Medulla oblongata (tissue), 1 donor: Measurements from ENCODE around the gene CDH13.

Experiments used
- DNase-seq: peaks from one replicate; pipeline ENCODE4 v3.0.0-alpha.2; 2015; ENCODE audit errors: extremely low spot score

The CDH13 gene

DNA sequence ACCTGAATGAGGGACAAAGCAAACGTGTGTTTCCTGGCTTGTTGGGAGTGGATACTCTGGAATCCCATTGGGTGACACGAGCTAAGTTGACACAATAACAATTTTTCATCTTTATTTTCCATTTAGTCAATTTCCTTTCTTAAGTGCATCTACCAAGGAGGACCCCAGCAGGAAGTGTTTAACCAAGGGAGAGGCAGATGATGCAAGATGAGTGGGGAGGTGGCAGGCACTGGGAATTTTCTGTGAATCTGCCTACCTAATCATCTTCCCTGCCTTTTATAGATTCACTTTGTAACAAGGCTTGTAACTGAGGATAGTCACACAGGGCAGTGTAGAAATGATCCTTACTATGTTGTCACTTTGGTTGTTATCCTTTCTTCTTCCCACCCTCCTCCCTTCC lies 863.3 kb downstream of the CDH13 start:
- DNase-seq = no peak

DNA sequence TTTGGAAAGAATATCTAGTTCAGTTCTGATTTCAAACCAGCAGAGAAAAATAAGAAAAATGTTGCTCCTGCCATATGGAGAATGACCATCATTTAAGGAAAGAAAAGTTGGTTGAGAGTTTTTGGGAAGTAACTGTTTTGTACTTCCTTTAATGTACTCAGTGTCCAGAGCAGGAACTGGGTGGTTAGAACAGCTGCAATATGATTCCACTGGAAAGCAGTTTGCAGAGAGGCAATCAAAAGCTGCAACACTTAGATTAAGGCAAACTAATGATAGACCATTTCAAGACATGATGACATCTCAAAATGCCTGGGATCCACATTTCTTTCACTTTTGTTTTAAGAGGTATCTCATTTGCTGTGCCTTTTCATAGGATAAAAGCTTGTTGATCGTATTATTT lies 867.7 kb downstream of the CDH13 start:
- no peak for DNase-seq

DNA sequence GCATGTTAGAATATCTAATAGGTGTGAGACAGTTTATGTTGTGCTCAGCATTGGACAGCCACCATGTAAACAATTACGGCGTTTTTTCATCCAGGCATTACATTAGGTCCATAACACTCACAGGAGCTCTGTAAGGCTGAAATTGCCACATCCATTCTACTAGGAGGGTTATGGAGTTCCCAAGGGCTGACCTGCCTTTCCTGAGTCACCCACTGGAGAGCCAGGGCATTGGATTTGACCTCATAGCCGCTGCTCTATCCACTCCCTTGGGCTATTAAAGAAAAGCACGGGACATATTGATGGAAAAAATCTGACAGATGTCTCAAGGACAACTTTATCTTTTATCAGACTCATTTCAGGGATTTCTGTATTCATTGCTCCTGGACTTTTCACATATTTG lies 874.7 kb downstream of the CDH13 start:
- DNase-seq = no peak

DNA sequence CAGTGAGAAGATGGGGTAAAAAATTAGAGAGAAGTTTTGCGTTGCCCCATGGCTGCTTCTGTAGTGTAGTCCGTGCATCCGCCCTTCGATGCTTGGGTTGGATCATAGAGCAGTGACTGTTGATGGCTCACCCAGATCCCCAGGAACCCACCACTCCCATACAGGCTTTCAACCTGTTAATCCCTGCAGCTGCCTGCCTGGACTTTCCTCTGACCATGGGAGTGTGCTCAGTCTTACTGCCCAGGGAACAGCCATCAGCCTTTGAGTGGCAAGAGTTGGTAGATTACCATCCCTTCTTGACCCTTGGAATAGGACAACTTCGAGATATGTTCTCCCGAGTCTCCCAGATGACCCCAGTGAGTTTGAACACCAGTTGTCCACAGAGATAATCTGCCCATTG lies 881.5 kb downstream of the CDH13 start:
- no peak for DNase-seq

DNA sequence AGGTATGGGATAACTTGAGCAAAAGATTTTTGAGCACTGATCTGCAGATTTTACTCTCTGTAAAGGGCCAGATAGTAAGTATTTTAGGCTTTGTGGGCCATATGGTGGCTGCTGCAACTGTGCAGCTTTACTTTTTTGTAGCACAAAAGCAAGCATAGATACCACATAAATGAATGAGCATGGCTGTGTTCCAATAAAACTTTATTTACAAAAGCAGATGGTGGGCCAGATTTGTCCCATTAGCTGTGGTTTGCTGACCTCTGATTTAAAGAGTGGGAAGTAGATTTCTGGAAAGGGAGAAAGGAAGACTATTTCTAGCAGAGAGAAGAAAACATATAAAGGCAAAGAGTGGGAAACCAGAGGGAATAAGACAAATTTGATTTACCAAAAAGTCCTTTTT lies 882.5 kb downstream of the CDH13 start:
- DNase-seq = no peak

DNA sequence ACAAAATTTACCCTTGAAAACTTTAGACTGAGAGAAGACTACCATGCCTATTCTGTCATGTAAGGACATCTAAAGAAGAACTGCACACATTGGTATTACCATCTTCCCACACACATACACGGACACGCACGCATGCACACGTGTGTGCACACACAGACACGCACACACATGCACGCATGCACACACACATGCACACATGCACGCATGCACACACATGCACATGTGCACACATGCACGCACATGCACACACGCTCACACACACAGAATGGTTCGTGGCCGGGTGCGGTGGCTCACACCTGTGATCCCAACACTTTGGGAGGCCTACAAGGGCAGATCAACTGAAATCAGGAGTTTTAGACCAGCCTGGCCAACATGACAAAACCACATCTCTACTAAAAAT lies 884.1 kb downstream of the CDH13 start:
- no peak for DNase-seq

DNA sequence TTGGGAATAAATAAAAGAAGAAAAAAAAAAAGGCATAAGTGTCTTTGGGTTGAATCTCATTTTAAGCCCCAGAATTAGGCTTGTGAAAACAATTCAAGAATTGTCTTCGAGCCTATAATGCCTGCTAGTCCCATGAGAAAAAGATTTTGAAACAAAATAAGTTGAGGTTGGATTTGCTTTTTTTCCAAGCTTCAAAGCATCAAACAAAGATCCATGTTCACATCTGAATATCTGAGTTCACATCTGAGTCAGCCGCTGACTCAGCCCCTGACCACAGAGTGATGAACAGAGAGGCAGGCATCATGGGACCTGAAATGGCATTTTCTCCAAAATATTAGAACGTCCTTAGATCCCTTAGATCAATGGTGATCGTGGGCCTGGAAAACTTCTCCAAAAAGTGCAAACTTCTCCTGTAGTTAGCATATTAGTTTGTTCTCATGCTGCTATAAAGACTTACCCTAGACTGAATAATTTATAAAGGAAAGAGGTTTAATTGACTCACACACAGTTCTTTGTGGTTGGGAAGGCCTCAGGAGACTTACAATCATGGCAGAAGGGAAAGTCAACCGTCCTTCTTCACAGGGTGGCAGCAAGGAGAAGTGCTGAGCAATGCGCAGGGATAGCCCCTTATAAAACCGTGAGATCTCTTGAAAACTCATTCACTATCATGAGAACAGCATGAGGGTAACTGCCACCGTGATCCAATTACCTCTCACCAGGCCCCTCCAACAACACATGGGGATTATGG lies 886.4 kb downstream of the CDH13 start:
- no peak for DNase-seq

DNA sequence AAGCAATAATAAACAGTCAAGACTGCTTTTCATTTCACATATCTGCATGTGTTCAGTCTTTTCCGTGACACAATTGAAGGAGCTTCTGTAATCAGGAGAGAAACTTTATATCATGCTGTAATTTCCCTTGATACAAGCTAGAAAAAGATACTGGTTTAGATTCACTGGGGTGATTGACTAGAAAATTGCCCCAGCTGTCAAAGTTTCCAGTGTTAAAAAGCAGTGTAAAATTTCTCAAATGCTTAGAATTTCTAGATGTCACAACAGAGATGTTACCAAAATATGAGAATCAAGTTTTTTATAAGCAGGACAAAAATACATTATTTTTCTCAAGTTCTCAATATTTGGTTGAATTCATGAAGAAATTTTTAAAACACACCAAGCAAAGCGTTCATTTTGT lies 888.6 kb downstream of the CDH13 start:
- no peak for DNase-seq

DNA sequence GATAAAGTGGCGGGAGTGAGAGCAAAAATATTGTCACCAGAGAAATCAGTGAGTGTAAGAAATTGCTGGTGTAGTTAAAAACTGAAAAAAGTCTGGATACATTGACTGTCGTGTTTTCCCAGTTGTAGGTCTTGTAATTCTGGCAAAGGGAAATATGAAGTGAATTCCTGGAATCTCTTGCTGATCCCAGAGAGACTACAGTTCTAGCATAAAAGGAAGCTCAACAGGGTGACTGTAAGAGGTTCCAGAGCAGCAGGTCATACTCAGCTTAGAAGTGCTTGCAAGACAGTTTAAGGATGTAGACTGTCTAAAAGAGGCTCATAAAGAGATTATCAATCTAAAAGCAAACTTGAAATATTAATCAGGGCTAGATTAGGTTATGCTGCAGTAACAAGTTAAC lies 890.2 kb downstream of the CDH13 start:
- no peak for DNase-seq

DNA sequence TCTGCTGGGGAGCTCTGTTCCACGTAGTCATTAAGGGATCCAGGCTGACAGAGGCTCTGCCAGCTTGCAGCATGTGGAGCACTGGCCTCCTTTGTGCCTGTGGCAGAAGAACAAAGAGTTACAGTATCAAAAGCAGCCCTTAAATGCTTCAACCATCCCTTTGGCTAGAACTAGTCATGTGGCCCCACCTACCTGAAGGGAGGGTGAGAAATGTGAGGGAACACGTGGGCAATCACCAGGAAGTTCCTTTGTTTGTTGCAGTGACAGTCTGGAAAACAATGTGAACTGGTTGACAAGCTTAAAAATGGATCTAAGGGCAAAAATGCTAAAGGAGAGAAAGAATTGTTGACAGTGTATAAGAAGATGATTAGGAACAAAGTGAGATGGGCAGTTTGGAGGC lies 890.6 kb downstream of the CDH13 start:
- DNase-seq = no peak

DNA sequence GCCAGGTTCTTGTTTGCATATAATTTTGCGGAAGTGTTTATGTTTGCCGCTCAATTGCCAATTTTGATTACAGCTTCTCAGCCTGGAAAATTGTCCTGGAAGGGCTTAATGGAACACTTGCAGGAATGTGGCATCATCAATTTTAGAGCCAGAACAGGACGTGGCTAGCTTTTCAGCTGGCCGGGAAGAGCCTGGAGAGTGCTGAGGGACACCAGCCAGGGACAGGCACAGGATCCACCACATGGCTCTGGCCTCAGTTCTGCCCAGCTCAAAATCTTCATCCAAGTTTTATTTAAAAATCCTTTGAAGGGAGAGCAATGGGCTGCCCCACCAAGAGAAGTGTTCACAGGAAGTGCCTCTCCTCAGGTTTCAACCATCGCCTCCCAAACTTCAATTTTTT lies 893.8 kb downstream of the CDH13 start:
- DNase-seq = no peak

DNA sequence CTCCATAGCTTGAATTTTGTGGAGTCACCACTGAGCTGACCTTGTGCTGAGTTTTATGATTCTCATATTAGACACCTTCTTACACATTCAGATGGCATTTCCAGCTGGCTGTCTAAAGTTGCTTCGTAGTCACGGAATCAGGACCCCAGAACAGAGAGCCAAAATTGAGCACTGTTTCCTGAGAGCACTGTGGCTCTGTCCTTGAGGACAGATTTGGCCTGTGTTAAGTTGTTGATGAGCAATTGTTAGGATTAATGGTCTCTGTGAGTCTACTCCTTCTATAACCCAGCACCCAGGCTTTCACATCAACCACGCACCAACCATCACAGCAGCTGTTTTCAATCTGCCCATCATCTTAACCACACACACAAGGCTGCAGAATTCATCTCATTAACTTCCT lies 903.5 kb downstream of the CDH13 start:
- DNase-seq = no peak

DNA sequence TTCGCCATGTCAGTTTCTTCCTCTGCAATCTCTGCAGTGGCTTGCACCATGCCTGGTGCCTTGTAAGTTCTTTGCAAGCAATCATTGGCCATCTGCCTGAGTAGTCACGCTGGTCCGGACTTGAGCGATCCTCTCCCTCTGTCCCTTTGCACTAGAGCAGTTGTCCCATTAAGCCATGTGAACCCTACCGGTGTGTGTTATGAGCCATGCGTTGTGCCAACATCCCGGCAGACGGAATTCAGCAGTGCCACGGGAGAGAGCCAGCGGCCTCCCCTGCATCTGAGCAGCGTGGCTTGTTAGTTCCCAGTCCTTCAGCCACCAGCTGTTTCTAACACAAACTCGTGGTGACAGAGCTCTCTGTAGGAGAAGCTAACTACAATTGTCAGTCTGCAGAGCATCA lies 905.9 kb downstream of the CDH13 start:
- no peak for DNase-seq

DNA sequence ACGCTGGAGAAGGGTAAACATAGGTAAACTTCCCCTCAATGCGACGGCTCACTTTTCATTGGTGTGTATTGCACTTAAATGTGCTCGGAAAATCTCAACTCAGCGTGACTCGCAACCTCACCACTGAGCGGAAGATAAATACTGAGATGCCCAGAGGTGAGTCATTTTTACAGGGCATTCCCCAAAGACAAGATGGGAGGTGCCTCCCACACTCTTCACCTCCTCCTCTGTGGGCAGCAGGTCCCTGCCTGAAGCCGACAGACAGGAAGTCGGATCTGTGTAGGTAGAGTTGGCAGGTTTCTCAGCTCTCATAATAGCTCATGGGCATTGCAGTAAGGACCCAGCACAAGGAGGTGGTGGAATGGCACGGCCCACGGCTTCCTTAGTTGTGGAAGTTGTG lies 906.4 kb downstream of the CDH13 start:
- no peak for DNase-seq

DNA sequence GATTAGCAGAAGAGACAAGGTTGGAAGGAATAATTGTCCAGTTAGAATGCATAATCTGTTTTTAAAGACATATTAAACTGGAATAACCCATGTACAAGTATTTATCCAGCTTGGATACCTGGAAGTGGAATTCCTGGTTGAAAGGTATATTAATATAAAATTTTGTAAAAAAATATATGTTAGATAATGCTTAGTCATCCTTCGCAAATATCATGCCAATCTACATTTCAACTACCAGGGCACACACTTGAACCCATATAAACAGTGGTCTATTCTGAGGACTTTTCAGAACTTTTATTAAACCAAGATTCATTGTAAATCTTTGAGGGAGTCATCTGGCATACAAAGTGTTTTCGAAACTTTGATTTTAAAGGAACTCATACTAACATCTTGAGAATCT lies 911.9 kb downstream of the CDH13 start:
- DNase-seq = no peak

DNA sequence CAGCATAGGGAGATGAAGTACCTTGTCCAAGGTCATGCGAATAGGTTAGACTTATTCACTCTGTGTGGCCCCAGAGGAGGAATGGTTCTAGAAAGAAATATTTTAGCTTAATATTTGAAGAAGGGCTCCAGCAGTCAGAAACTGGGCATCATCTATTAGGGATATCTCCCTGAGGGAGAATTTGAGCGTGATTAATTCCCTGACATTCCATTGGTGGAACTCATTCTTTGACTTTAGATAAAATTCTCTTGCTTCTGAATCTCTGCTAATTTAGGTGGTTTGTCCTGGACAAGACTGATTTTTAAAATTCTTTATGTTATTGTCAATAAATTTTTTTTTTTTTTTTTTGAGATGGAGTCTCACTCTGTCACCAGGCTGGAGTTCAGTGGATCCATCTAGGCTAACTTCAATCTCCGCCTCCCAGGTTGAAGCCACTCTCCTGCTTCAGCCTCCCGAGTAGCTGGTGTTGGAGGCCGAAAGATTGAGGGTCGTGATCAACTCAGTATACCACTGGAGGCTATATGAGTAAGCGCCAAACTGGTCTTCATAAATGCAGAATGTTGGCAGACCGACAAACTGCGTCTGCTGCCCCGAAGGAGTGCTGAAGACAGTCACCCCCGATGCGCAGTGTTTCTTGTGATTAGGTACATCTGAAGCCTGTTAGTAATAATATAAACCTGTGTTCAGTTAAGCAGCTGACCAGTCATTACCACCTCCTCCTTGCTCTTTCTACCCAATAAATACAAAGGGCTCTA lies 913.1 kb downstream of the CDH13 start:
- DNase-seq = no peak

DNA sequence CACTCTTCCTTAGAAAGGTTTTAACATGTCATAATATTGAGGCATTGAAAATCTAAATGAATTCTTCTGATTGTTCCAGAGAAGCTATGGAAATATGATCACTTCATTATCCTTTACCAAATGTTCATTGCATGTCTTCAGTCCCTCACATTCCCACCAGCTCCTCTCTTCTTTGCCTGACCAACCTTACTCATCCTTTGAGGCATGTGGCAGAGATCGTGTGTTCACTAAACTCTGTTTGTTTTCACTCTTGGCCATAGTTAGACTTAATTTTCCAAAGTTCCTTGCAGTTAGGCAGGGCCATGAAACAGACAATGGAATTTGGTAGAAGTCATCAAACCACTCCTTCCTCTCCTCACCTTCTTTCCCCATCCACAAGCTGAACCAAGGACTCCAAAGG lies 914.5 kb downstream of the CDH13 start:
- no peak for DNase-seq

DNA sequence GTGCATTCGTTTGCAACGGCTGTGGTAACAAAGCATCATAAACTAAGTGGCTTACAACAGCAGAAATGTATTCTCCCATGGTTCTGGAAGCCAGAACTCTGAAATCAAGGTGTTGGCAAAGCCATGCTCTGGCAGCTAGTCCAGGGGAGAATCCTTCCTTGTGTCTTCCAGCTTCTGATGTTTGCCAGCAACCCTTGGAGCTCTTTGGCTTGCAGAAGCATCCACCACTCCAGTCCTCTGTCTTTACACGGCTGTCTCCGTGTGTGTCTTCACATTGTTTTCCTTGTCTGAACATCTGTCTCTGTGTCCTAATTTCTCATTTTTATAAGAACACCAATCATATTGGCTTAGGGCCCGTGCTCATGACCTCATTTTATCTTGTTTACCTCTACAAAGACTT lies 915.7 kb downstream of the CDH13 start:
- DNase-seq = no peak

DNA sequence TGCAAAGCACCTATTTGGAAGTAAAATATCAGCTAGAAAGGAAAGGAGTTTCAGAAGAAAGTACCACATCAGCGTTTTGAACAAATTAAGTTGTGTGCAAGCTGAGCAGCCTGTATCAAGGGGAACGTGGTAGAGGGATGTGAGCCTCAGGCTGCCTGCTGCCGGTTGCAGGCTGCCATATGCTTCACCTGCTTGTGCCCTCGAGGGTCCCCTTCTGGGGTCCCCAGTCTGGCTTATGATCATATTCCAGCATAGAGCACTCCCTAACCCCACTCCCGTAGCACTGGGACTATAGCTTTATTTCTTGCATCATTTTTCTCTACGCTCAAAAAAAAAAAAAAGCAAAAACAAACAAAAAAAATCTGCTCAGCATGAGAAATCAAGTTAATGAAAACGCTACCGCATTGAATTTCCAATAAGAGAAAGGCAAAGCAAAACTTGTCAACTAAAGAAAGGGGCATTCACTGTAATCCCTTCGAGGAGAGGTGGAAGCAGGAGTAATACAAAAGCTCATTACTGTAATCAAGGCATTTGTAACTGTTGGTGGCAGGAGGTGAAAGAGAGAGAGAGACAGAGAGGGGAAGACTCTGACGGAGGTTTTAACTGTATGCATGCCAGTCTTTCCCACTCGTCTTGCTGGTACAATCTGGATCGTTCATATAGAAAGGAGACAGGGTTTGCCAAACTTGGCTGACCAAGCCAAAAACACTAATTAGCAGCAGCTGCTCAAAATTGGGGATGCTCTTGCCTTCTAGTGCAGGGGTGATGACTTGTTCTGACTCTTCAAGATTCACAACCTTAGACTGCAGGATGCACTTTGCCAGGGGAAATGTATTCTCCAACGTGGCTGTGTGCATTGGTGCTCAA lies 922.8 kb downstream of the CDH13 start:
- DNase-seq = no peak

DNA sequence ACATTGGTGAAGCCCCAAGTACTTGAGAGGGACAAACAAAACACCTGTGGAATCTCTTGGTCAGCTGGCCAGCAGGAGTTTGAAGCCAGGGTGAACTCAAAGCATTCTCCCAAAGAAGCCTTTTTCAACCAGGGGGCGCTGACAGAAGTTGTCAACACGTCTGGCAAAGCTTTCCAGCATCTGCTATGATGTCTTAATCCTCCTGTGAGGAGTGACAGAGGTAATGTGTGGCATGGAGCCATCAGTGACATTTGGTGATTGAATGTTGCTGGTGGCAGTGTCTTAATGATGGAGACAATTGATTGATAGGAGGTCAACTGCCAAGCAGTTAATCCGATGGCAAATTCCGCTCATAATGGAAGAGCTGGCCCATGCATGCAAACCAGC lies 923.4 kb downstream of the CDH13 start:
- no peak for DNase-seq

DNA sequence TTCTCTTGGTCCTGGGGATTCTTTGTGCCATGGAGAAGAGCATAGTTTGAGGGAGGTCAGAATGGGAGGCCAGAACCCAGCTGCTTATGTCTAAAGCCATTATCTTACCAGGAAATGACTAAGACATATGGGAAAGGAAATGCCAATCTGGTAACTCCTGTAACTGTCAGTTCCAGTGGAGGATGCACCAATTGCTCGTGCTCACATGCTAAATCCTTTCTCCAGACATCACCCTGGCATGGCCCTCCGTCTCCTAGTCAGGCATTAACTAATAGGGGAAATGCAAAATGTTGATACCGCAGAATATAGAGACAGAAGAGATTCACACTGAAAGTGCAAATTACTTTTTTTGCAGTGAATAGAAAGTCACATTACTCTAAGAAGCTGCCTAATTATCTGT lies 925.5 kb downstream of the CDH13 start:
- DNase-seq = no peak

DNA sequence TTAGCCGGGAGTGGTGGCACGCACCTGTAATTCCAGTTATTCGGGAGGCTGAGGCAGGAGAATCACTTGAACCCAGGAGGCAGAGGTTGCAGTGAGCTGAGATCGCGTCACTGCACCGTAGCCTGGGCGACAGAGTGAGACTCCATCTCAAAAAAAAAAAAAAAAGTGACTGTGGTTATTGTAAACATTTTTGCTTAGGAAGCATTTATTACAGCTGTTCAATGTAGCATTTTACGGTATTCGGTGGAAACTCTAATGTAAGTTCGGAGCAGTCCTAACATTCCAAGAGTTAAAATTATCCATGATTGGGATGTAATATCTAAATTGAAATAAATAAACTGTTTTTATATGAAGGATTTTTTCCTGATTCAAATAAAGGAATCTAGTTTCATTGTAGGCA lies 926.2 kb downstream of the CDH13 start:
- DNase-seq = no peak

DNA sequence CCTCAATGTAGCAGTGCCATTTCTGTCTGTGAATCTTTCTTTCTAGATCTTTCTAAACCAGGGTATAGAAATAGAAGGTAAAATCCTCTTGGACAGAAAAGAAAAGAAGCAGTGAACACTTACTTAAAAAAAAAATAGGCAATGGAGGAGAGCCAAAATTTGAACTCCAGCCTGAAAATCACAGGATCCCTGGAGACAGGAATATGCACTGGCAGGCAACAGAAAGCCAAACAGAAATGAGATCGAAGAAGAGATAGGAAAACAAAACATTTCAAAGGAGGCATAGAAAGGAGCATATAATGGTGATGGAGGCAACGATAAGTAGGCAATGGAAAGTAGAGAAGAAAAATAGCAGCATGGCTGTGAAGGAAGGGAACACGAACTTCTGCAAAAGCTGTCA lies 927.3 kb downstream of the CDH13 start:
- no peak for DNase-seq
